Stimulated activated CD4-positive, alpha-beta T cell treated with anti-CD3 and anti-CD28 coated beads, TNF-alpha, amount 100 ng/mL, for 24 hours (primary cell): ENCODE measurements around the gene DCAF8.
A peak's percentile ranks its signal among the peaks of the same experiment; 100 is the strongest.

Source experiments
- DNase-seq, 3 experiments: peaks; one replicate each; pipeline ENCODE4 v3.0.0-alpha.2; 2020; ENCODE audit warnings: low read depth in 3 of 3

Gene DCAF8

DNA sequence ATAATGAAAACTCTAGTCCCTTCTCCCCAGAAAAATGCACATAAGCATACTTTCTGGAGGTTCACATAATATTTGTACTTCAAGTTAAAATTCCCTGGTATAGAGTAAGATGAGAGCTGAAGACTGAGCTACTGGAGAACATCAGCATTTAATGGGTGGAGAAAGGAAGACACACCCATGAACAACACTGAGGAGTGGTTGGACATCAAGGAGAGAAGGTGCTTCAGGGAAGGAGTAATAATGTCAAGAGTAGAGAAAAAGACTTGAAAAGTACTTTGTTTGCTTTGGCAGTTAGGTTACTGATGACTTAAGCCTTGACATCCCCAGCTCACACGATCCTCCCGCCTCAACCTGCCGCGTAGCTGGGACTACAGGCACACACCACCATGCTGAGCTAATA lies 35.3 kb downstream of the DCAF8 start:
- no peak for DNase-seq

GRCh38 chr1:160226623-160227022 lies 35.7 kb downstream of the DCAF8 start:
- no peak for DNase-seq

GRCh38 chr1:160225345-160225744 lies 37.0 kb downstream of the DCAF8 start:
- DNase-seq, result no peak

DNA sequence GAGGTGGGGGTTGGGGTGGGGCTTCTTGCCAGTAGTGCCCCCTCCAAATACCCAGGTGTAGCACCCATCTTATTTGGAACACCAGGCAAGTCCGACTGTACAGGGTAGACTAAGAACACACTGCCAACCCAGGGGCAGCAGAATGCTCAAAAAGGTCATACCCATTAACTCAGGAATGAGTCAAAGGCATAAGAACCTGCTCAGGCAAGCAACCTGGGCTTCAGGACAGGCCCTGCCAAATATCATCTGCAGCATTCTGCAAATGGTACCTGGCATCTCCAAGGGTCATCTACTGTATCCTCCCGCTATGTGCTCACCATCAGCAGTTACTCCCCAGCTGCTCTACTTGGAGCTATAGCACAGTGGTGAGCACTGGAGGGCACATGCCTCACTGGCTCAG lies 37.7 kb downstream of the DCAF8 start:
- no peak for DNase-seq

DNA sequence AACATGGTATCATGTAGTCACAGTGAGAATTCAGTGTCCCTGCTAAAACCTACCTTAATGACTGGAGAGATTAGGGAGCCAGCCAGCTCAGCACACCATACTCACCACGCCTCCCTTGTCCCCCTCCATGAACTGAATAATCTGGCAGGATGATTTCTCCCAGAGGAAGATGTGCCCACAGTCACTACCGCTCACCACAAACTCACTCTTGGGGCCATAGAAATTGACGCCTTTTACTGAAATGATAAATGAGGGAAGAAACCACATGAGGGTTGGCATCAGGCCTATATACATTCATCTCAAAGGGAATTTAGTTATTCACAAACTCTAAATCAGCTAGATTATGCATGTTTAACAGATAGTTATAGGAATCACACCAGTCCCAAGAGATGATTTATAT lies 39.8 kb downstream of the DCAF8 start:
- no peak for DNase-seq

- DNase-seq, result no peak
These were observed 41.3 kb downstream of the DCAF8 start for GRCh38 chr1:160221089-160221488.

DNA sequence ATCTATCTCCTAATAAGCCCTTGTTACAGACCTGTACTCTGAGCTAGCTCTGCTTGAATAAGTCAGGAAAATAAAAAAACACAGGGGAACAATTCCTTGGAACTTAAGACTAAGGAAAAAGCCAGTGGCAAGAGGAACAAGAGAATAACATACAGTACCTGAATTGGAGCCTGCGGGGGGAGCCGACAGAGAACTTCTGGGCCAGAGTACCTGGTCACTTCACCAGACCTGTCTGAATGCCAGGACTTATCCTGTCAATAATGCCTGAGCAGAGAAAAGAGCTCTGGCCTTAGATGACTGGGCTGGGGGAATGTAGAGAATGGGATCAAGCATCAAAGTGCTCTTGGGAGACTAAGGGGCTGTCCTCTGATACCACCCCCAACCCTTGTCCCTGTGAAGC lies 42.0 kb downstream of the DCAF8 start:
- no peak for DNase-seq

- no peak for DNase-seq
These were observed 43.1 kb downstream of the DCAF8 start for GRCh38 chr1:160219062-160219929.

GRCh38 chr1:160217481-160218051 lies 44.8 kb downstream of the DCAF8 start:
- DNase-seq, result no peak

DNA sequence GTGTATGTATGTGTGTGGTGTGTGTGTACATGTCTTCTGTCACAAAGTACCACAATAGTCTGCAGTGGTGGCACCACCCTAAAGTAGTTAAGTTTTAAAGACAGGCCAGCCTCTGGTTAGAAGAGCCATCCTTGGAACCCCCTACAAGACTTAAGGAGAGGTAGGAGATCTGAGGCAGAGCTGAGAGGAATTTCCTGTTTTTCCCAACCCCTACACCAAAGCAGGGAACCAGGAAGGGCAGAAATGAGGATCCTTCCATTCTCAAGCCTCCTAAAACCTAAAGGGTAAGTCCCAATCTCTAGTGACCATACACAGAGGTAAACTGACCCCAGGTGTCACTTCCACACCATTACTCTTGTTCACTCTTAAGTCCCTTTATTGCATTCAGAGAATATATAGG lies 46.0 kb downstream of the DCAF8 start:
- no peak for DNase-seq

- no peak for DNase-seq
These were observed 47.7 kb downstream of the DCAF8 start for GRCh38 chr1:160214481-160215140.

DNA sequence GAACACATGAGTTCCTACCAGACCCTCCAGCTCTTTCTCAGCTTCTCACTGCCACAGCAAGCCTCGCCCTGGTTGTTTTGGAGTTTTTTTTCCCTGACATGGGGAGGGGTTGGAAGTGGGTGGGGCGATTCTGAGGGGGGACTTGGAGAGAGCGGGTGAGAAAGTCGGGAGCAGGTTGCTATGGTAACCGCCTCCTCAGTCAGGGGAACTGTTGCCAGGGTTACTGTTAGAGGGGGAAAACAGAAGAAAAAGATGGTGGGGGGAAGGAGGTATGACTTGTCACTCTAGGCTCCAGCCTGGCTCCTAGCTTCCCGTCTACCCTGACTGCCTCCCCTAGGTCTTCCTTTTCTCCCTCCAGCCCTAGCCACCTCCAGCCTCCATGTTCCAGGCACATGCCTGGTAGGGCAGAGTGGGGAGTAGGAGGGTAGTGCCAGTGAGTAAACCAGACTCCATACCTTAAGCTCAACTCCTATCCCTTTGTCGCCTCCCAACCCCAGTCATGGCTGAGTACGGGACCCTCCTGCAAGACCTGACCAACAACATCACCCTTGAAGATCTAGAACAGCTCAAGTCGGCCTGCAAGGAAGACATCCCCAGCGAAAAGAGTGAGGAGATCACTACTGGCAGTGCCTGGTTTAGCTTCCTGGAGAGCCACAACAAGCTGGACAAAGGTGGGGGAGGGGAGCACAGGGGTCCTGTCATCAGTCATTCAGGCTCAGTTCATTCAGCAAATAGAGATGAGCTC lies 51.1 kb downstream of the DCAF8 start:
- no peak for DNase-seq

DNA sequence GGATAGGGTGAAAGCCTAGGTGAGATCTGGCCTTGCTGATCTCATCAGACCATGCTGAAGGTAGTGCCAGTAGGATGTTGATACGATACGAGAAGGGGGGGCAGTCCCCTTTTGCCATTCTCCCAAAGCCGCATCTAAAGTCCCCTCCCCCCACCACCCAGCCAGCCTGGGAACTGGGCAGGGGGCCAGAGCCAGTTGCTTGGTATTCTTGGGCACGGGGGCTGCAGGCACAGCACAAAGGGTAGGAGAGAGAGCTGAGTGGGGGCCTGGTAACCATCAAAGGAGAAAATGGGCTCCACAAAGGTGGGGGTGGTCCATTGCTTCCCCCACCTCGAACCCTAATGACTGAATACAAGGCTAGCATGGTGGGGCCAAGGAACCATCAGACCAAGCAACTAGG lies 51.8 kb downstream of the DCAF8 start:
- DNase-seq, result no peak

- DNase-seq, result no peak
These were observed 52.9 kb downstream of the DCAF8 start for GRCh38 chr1:160209321-160210046.

DNA sequence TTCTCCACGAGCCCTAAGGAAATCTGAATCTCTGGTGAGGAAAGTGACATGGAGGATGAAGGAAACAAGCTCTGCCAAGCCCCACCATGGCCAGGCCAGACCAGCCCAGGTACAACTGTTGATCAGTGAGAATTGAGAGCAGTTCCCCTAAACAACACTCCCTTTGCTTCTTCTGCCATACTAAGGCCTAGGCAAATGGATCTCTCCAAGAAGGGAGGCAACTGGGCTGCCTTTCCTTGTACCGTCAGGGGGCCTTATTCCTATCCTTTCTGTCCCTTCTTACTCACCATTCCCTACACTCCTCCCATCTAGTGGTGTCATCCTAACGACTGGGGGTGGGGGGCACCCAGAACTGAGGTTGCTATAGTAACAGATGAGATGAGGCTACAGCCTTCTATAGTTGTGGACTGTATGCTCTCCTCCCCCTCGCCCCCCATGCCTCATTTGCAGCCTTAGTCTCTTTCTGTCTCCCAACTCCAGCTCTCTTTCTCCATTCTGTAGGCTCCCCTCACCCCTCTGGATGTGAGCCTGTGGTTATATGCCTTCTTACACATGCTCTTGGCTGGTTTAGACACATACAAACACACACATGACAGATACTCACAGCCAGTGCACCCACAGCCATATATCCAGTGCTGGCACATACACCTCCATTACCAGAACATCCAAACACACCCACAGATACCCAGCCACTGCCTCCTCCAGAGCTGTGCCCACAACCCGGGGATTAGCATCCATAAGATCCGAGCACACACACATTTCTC lies 53.6 kb downstream of the DCAF8 start:
- DNase-seq, result no peak

GRCh38 chr1:160207771-160208556 lies 54.4 kb downstream of the DCAF8 start:
- DNase-seq, result no peak

DNA sequence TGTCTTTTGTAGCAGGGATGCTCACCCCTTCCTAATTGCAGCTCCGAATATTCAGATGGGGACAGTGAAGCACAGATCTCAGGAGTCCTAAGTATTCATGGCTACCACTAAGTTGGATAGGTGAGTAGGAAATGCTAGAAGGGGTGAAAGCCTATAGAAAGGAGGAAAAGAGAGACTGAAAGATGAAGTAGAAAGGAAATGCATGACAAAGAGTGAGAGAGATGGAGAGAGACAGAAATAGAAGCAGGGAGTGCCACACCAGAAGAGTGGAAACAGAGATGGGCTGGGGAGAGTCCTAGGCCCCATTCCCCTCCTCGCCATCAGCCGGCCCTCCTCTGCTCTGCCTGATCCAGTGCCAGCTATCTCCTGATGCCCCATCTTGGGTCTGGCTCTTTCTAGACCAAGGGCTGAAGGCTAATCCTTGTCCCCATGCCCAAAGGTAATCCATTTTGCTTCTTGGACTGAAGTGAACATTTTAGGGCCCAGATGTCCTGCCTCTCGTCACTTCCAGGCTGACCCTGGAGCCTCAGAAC lies 55.2 kb downstream of the DCAF8 start:
- DNase-seq, result no peak

DNA sequence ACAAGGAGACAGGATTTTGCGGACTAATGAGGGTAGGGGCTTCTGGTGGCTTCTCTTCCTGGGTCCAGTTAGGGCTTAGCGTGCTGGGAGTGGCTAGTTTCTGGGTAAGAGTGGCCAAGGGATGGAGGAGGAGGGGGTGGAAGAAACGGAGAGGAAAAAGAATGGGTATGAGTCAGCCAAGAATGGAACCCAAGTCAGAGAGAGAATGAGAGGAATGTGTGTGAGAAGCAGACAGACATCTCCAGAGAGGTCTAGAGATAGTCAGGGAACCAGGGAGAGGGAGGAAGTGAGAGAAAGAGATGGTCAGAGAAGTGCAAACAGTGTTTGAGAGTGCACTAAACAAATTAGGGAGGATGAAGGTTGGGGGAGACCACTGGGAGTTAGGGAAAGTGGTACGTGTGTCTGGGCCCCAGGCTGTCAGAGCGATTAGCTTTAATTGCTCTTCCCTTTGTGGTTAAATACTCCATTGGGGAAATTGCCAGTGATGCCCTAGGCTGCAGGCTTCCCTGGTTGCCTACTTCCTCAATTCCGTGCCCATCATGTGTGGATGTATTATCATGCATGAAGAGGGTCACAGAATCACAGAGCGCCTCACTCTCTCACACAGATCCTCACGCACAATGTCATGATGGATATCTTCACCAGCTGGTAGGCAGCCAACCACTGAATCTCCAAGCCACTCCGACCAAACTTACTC lies 55.8 kb downstream of the DCAF8 start:
- no peak for DNase-seq

DNA sequence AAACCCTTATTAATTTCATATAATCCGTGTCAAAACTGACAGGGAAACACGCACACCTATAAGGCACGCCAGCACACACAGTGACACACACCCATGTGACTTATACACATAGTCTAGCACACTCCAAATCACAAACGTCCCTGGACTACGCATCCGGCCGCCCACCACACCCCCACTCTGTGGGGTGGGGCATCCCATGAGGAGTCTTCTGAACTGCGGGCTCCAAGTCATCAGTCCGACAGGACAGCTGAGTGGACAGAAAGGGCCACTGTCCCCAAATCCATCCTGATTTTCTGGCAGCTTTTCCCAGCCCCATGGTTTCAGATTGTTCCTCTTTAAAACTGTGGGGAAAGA lies 56.3 kb downstream of the DCAF8 start:
- DNase-seq, result peak; percentile 25 to 40 (median 28)
